Hepatocyte (in vitro differentiated cells): ENCODE results near the gene CDH12.

Experiments
- CTCF ChIP-seq: fragments of 200-600 bp; sonication (generic); IDR thresholded peaks from 2 replicates; pipeline ENCODE4 v1.5.1; 2016; ENCODE audit warnings: antibody characterized with exemption, mild to moderate bottlenecking; ENCODE audit not compliant: poor library complexity
- EZH2 ChIP-seq: fragments of 200-600 bp; sonication (generic); IDR thresholded peaks from 2 replicates; pipeline ENCODE4 v1.6.1; 2016; ENCODE audit warnings: antibody characterized with exemption, mild to moderate bottlenecking, borderline replicate concordance
- EZH2phosphoT487 ChIP-seq: fragments of 200-600 bp; sonication (generic); IDR thresholded peaks from one replicate; pipeline ENCODE4 v1.6.1; 2018; ENCODE audit warnings: antibody characterized with exemption, mild to moderate bottlenecking, low read depth, moderate library complexity; ENCODE audit not compliant: unreplicated experiment, severe bottlenecking

DNA sequence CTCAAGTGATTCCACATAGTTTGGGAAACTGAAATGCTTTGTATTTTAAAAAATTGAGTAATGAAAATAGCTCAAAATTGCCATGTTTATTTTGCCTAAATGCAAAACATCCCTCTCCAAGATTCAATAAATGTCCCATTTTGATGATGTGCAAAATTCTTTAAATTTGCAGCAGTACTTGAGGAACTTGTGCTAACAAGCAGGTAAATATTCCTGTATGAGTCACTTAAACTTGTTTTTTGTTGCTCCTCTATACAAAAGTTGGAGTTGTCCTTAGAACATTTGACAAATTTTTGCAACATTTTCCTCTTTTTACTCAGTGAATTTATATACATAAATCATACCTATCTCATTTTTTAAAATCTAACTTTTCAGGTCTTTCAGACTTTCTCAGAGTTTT is 280.2 kb downstream of the CDH12 start:
- TF ChIP-seq EZH2 (no peak), CTCF (no peak), EZH2phosphoT487 (no peak)
